GM19238 (cell line): ENCODE data around the gene SENP1.
A peak's percentile ranks its signal among the peaks of the same experiment; 100 is the strongest.
"Not testable (repeated sequence)": the region's sequence is repeated elsewhere in the genome, so short reads cannot be mapped to it uniquely, and the experiment has no call there.

Experiments
- DNase-seq: peaks from one replicate; pipeline ENCODE4 v3.0.0; 2011; ENCODE audit warnings: low spot score; ENCODE audit not compliant: insufficient read length

The SENP1 gene

DNA sequence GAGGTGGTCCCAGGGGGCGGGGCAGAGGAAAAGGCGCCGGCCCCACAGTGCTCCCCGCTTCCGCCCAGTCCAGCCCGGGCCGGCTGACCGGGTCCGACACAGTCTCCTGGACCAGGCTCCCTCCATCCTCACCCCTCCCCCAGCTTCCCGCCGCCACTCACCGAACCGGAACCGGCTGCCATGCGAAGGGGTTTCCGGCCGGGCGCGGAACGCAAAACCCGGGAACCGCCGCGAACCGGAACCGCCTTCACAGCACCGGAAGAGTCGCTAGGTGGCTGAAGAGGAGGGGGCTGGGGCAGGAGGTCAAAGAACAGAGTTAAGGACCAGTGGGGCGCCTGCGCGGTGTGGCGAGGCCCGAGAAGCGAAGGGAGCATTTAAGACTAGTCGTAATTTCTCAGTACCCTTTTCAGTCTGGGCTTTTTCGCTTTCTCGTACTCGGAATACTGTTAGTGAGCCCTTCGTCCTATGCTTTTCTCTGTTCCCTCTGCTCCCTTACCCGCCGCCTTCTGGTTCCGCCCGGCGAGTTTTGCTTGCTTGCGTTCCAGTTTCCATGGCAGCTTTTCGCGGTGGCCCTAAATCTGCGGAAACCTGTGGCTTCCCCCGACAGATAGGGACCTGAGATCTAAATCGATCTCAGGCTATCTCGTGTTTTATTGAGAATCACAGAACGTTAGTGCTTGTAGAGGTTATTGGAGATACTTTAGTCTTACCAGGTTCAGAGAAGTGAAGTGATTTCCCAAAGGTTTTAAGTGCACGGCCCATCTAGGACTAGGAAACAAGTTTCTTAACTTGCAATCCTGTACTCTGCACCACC lies at the start of gene SENP1:
TSS of gene SENP1 (minus strand) at position 213 of the 814 bp plus-strand sequence. CDS start 4,607 bp downstream, outside the sequence.
- DNase-seq, result peak; percentile 72

DNA sequence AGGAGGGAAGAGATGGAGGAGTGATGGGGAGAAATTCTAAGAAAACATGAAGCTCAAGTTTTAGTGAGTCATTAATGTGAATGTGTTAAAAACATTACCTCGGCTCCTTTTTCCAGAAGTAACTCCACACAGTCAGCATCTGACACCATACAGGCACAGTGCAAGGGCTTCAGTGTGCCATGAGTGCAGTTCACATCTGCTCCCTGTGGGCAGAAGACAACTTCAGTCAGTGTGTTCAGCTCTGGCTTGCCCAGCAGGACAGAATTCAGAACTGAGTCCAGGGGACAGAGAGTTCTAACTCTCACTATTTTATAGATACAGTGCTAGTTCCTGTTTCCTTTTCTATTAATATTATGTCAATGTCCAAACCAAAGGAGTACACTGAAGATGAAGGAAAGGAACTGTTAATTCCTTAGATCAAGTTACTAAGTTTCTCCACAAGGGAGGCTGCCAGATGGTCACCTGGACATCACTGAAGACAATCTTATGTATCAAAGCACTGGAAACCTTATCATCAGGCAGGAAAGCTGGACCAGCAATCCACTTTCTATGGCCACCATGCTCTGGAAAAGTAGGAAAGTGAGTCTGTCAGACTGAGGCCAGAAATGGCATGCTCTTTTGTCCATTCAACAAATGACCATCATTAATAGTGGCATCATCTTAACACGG lies 45.4 kb upstream of the SENP1 start:
- DNase-seq, result no peak

DNA sequence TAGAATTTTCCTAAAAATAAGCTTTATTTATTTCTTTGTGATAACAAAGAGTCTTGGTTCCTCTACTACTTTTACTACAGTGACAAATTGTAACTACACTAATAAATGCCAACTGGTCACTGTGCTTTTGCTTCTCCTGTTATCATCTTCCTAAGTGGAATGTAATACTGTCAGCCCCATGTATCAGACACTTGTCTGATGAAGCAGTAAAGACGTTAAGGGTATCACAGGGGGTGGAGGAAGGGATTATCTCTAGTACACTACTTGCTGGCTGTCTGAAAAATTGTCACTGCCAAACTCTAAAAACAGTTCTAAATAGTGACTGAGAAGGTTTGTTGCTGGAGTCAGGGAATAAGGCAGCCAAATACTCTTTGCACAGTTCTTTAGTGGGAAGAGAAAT lies 40.1 kb upstream of the SENP1 start:
- no peak for DNase-seq

DNA sequence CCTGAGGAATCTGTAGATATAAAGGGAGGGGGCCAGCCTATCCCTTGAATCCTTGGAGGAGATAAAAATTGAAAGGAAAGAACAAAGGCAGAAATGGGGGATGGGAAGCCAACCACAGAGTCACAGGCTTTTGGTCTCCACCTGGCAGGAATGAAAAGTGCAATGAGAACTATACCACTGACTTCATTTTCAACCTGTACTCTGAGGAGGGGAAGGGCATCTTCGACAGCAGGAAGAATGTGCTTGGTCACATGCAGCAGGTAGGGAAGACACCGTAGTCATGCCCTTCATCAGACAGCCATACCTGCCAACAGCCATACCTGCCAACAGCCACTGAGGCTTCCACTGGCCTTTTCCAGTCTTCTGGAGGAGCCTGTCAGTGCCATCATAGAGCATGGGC lies 38.0 kb upstream of the SENP1 start:
- DNase-seq, result no peak

DNA sequence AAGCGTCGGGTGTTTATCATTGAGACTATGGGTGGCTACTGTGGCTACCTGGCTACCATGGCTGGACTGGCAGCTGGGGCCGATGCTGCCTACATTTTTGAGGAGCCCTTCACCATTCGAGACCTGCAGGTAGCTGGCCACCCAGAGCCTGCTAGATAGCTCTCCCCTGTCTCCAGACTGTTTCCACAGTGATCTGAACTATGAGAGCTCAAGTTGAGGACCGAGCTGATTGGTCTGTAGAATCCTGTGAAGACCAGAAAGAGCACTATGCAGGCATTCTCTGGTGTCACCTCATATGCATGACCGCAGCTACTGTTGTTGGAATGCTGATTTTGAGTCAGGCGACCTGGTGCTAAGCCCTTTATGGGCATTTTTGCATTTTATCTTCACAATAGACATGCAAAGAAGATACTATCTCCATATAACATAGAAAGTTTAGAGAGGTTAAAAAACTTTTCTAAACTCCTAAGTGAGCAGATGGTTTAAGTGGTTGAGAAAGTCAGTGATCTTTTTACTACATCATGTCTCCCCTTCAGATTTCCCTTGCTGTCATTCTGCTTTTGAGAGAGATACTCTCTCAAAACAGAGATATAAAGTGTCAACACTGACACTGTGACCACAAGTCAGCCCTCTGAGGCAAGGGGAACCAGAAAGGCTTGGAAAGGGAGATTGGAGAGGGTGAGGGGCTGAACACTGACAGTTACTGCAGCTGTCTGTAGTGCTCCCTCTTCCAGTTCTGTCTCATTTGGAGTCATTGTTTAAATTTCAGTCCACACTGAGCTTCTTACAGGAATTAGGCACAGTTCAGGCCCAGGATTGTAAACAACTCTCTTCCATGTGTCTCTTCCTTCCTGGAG lies 37.2 kb upstream of the SENP1 start:
- DNase-seq, result no peak

DNA sequence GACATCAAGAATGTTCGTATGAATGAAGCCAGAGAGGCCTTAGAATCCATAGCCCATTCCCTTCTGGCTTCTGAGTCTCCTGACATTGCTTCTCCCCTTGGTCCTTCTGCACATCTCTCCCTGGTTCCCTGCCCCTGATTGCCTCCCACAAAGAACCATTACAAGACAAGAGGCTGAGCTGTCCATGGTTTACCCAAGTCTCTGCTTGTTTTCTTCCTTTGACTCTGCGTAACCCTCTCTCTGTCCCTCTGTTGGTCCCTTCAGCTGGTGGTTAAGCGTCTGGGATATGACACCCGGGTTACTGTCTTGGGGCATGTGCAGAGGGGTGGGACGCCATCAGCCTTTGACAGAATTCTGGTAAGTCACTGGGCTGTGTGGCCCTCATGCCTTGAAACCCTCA lies 29.1 kb upstream of the SENP1 start:
- no peak for DNase-seq

DNA sequence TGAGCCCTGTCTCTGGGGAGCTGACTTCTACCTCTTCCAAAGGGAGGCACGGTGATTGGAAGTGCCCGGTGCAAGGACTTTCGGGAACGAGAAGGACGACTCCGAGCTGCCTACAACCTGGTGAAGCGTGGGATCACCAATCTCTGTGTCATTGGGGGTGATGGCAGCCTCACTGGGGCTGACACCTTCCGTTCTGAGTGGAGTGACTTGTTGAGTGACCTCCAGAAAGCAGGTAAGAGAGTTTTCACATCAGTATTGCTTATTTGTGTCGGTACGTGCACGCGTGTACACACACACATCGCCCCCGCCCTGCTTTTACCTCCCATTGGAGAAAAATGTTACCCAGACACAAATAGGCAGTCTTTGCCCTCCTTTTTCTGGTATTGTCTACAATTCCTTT lies 26.9 kb upstream of the SENP1 start:
- no peak for DNase-seq

DNA sequence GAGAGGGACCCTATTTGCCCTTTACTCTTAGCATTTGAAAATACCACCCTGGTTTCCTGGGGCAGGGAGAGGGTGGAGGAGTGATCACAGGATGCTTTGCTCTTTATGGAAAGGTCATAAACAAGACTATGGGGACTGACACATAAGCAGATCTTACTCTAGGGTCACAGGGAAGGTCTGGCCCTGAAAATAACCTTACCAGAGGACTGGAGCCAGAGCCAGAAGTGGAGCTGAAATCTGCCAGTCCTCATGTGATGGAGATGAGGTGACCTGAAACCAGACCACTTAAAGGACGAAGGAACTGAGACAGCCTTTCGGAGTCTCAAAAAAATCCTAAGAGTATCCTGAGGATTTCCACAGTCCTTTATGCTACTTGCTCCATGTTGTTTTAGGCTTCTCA lies 25.6 kb upstream of the SENP1 start:
- no peak for DNase-seq

DNA sequence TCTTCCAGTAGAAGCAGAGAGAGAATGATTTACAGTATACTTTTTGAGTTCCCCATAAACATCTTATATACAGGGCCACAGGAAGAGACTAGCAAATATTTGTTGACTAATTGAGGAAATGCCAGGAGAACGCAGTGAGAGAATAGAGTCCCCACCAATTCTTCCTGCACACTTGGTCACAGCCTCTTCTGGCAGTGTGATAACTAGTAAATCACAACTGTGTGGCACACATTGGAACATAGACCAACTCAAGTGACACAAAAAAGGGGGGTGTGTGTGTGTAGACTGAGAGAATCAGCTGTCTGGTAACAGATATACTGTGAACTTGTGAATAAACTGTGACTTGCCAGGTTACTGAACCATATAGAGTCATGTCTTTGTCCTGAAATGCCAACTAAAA lies 23.5 kb upstream of the SENP1 start:
- no peak for DNase-seq

DNA sequence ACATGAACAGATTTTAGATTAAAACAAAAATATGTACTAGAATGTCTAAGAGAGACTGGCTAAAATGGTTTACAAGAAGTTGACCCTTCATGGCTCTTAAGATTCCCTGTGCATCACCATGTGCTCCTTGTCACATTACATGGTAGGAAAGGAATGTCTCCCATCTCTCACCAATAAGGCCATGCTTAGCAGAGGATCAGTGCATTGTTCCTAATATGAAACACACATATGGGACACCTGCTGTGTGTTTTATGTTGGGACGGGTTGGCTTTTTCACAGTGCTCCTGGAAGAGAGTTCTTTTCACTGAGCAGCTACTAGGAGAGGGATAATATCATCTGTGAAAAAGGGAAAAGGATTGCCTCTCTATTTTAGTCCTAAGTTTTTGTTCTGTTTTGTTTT lies 22.9 kb upstream of the SENP1 start:
- no peak for DNase-seq

DNA sequence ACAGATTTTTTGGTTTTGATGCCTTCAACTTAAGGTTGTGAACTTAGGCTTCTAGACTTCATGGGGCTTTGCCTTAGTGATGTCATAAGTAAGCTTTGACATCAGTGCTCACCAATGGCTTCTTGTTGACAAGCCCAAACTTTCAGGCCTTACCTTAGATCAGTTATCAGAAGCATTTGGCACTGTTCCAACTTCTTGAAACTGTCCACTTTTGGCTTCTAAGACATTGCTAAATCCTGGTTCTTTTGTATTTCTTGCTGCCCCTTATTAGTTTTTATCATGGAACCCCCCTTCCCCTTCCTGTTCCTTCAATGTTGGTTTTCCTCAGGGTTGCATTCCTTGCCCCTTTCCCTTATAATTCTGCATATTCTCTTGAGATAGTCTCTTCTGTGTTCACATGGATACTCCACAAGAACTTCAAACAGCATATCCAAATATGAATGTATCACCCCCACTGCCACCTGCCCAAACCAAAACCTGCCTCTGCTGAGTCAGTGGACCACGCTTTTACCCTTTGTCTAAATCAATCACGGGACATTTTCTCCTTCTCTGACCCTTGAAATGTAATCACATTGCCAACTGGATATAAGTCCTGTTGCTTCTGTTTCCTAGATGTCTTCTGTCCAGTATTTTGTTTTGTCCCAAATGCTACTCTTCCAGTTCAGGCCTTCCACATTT lies 21.2 kb upstream of the SENP1 start:
- no peak for DNase-seq

DNA sequence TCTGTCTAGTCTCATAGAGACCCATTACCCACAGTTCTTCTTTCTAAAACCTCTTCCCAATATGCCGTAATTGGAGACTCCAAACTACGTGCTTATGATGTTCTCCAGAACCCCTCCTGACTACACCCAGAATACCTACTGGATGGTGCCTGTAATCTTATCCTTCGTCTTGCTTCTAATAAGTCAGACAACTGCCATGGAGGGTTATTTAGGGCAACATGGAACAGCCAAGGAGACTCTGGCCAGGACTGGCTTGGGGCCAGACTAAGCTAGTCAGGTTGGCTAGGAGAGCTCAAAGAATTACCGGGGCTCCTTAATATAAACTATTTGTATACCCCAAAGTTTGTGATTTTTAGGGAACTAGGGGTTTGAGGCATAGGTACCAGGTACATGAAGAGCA lies 20.1 kb upstream of the SENP1 start:
- DNase-seq, result no peak

DNA sequence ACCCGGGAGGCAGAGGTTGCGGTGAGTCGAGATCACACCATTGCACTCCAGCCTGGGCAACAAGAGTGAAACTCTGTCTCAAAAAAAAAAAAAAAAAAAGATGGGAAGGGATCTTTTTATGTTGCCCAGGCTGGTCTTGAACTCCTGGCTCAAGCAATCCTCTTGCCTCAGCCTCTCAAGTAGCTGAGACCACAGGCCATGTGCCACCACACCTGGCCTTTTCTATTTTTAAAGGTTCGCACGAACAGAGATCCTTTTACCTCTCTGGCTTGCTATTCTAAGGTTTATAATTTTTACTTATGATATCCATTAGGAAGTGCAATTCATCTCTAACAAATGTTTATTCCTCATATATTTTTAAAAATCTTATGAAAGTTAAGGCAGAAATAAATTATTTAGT lies 19.7 kb upstream of the SENP1 start:
- DNase-seq, result not testable (repeated sequence)

DNA sequence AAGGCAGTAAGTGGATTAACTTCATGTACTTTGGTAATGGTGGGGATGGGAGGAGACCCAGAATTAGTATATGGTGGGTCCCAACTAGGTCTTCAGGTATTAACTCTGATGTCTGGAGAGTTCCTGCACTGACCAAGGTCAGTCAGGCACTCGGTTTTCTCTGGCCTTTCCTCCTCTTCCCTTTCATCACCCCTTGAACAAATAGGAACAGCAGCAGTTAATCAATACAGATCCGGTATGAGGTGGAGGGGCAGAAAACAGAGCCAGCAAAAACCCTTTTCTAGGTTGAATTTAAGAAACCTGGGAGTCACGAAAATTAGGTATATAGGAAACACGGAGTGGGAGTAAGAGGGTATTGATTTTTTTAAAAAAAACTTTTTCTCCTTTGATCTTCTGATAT lies 17.3 kb upstream of the SENP1 start:
- no peak for DNase-seq

DNA sequence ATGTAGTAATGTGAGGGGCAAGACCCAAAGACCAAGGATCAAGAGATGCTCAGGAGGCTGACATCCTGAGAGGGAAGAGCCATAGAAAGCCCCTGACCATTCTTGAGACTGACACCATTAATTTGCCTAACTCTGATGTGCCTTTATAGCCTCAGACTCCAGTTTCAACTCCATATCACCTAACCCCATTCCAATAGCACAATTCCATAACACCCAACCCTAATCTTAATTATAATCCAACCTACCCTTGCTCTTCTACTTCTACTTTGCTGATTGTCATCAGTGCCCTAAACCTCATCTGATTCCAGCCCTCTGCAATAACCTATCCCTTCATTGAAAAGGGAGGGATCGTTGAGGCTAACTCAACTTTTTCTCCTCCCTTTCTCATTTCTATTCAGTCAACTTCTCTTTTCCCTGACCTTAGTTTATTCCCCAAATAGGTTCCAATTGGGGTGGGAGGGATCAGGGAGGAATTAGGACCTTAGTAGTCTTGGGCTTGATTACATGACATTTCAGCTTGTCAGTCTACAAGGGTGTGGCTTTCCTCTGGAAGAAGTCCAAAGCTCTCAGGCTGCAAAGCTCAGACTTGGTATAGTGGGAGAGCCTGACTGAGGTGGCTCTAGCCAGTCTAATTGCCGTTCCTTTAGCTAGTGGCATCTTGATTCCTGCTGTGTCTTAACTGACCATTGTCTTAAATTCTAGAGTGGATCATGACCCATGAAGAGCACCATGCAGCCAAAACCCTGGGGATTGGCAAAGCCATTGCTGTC lies 16.4 kb upstream of the SENP1 start:
- no peak for DNase-seq

DNA sequence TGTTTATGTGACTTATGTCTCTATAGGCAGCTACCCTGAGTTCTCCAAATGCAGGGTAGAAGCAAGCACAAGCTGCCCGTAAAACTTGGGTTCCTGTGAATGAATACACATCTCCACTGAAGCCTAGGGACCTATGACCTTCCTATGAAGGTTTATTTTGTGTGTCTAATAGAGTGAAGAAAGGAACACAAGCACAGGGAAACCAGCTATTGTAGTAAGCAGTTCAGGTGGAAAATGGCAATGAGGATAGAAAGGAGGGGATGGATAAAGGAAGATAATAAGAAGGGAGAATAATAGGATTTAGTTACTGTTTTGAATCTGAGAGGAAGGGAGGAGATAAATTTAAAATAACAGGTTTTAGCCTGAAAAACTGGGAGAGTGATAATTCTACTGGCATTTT lies 15.6 kb upstream of the SENP1 start:
- no peak for DNase-seq

DNA sequence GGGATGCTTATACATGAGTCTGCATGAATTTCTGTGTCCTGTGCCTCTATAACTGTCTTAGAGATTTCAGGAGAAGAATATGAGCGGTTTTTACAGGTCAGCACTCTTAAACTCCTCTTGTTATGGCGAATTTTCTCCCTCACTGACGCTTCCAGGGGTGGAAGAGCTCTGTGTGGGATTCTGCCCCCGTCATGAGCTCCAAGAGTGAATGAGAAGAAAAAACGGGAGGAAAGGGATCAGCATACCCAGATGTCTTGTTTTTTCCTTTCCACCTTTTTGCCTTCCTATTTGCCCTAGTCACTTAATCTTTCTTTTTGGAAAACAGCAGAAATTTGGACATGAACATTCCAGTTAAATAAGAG lies 13.9 kb upstream of the SENP1 start:
- DNase-seq, result no peak

DNA sequence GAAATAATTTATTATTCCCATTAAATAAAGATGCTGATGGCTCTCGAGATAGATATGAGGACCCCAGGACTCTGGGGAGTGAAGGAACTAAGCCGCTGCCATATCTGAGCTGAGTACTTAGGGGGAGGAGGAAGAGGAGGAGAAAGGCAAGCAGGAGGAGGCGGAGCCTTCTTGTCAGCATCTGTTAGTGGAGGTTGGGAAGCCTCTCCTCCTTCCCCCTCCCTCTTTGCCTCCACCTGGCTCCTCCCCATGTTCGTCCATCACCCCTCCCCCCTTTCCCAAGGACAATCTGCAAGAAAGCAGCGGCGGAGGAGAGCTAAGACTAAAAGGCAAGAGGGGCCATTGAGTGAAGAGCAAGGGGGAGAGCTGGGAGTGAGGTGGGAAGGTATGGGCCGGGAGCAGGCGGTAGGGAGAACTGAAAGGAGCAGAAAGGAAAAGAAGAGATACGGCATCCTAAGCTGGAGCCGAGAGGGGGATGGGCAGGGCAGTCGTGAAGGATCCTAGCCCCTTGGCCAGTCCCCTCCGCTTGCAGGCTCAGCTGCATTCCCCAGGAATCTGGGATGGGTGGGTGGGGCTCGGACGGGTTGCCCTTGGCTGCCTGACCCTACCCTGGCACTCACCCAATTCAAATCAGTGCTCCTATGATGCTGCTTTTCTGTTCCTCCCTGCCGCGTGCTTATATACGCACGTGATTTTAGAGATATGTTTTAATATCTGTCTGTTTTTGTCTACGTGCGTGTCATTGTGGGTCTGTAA lies 13.4 kb upstream of the SENP1 start, which contains the start of gene PFKM:
TSS of gene PFKM (plus strand) at position 287 of the 756 bp plus-strand sequence. CDS start 3,411 bp downstream, outside the sequence.
- peak; percentile 86 for DNase-seq

DNA sequence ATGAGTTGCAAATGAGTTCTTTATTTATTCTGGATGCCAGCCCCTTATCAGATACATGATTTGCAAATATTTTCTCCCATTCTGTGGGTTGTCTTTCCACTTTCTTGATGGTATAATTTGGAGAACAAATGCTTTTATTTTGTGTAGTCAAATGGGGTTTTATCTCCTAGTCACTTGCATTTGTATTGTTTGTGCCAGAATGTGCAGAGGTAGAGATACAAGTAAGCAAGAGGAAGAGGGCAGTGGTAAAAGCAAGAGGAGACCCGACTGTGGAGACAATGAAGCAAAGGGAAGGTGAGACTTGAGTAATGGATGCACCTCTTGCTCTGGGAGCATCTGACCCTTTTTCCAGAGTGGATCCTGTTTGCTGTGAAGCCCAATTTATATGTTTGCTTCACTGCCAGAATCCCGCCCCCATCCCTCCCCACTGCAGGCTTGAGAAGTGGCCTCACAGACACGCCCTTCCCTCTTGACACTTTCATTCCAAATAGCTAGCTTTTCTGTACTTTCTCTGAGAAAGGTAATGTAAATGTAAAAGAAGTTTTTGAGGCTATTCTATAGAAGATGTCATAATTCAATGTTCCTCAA lies 12.5 kb upstream of the SENP1 start:
- DNase-seq, result no peak

DNA sequence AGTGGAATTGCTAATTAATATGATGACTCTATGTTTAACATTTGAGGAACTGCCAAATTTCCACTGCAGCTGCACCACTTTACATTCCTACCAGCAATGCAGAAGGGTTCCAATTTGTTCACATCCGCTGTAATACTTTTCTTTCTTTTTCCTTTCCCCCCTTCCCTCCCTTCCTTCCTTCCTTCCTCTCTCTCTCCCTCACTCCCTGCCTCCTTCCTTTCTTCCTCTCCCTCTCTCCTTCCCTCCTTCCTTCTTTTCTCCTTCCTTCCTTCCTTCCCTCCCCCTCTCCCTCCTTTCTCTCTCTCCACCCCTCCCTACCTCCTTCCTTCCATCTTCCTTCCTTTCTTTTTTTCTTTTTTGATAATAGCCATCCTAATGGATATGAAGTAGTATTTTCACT lies 10.1 kb upstream of the SENP1 start:
- no peak for DNase-seq
